CD4-positive, alpha-beta T cell treated with Interleukin-21 for 1 hour (primary cell): ENCODE results near the gene GMDS.

ENCODE experiments used
- DNase-seq: peaks from one replicate; pipeline ENCODE4 v3.0.0-alpha.2; 2020

The GMDS gene

GRCh38 chr6:2173203-2173961 is 72.0 kb downstream of the GMDS start:
- no peak for DNase-seq

GRCh38 chr6:2171728-2172127 is 73.7 kb downstream of the GMDS start:
- DNase-seq = no peak

- no peak for DNase-seq
Measured at GRCh38 chr6:2168480-2168879, 76.9 kb downstream of the GMDS start.

GRCh38 chr6:2166717-2167116 is 78.7 kb downstream of the GMDS start:
- no peak for DNase-seq

GRCh38 chr6:2165286-2165685 is 80.1 kb downstream of the GMDS start:
- DNase-seq = no peak

GRCh38 chr6:2164481-2164880 is 80.9 kb downstream of the GMDS start:
- no peak for DNase-seq

GRCh38 chr6:2162079-2162445 is 83.3 kb downstream of the GMDS start:
- no peak for DNase-seq

- DNase-seq = no peak
Measured at GRCh38 chr6:2158596-2159271, 86.7 kb downstream of the GMDS start.

GRCh38 chr6:2157441-2158127 is 87.8 kb downstream of the GMDS start:
- DNase-seq = no peak

- DNase-seq = no peak
Measured at GRCh38 chr6:2155206-2155605, 90.2 kb downstream of the GMDS start.

GRCh38 chr6:2149361-2150006 is 95.9 kb downstream of the GMDS start:
- DNase-seq = no peak

GRCh38 chr6:2148748-2149147 is 96.7 kb downstream of the GMDS start:
- no peak for DNase-seq

- no peak for DNase-seq
Measured at GRCh38 chr6:2147766-2148448, 97.5 kb downstream of the GMDS start.

GRCh38 chr6:2147261-2147660 is 98.1 kb downstream of the GMDS start:
- DNase-seq = no peak

GRCh38 chr6:2144210-2144609 is 101.2 kb downstream of the GMDS start:
- no peak for DNase-seq

GRCh38 chr6:2141644-2142290 is 103.6 kb downstream of the GMDS start:
- no peak for DNase-seq

- no peak for DNase-seq
Measured at GRCh38 chr6:2140438-2141128, 104.8 kb downstream of the GMDS start.

GRCh38 chr6:2135401-2135800 is 110.0 kb downstream of the GMDS start:
- no peak for DNase-seq

- DNase-seq = no peak
Measured at GRCh38 chr6:2134554-2134953, 110.9 kb downstream of the GMDS start.

GRCh38 chr6:2133716-2134310 is 111.6 kb downstream of the GMDS start:
- no peak for DNase-seq

- no peak for DNase-seq
Measured at GRCh38 chr6:2132916-2133315, 112.5 kb downstream of the GMDS start.
